ENCODE measurements around the gene MT1B. TPM values are rescaled to one million over a fixed set of nuclear protein-coding genes. Genes with fewer than 3 reads are reported as not detected.

The MT1B gene
- total RNA-seq, 1 experiment from 2014 or later = not detected

GRCh38 chr16:56632848-56633365, 18.8 kb upstream of the MT1B start (continued):
- TF ChIP-seq POLR2AphosphoS5 (IDR thresholded peaks at IDR 0.05; ENCODE audit: low read depth, low read length) (no peak), ZNF274 (IDR thresholded peaks at IDR 0.05; ENCODE audit: low read depth, low read length) (no peak)

GRCh38 chr16:56633535-56633934, 18.2 kb upstream of the MT1B start:
- no peak overlapping the region for H3K4me2 ChIP-seq (ENCODE audit: low read length)
- no peaks in the 10 kb centered on the region for H3K79me2 ChIP-seq (ENCODE audit: insufficient read depth, low read length)
- H3K9ac ChIP-seq (ENCODE audit: low read length) = no peak overlapping the region
- no peak for DNase-seq (ENCODE audit: low read depth, low spot score)
- POLR2A ChIA-PET = interaction anchor here (1.0 kb wide), 1 partner anchor 8 kb away, joined by 3 read pairs; the partner anchor contains the start of gene MT1E
- intact Hi-C loops (cut with micrococcal nuclease) = no loop called here
- H3K27me3 ChIP-seq (ENCODE audit: insufficient read depth, low read length) = no peaks in the 10 kb centered on the region
- no peaks in the 10 kb centered on the region for H3K36me3 ChIP-seq (ENCODE audit: control insufficient read depth in 1 of 2, insufficient read depth in 2 of 2, low read length in 2 of 2)
- CTCF ChIA-PET = no interaction called here
- H3K4me1 ChIP-seq (ENCODE audit: control insufficient read depth in 1 of 2, insufficient read depth in 2 of 2, low read length in 2 of 2) = peaks cover 0 to 17% of the 10 kb centered on the region in 2 experiments; a peak in 2 of 4 replicates
- H3K27ac ChIP-seq (ENCODE audit: low read depth, low read length) = no peak overlapping the region
- H3K9me3 ChIP-seq (ENCODE audit: control insufficient read depth in 1 of 2, insufficient read depth in 1 of 2, low read depth in 1 of 2, low read length in 2 of 2) = no peaks in the 10 kb centered on the region
- TF ChIP-seq RAD21 (IDR thresholded peaks at IDR 0.05; ENCODE audit: low read depth) (no peak), CBX3 (IDR thresholded peaks at IDR 0.05; ENCODE audit: low read depth) (no peak), CEBPB (IDR thresholded peaks at IDR 0.05; ENCODE audit: low read depth) (no peak), ZFX (IDR thresholded peaks at IDR 0.05) (no peak), CTCF (IDR thresholded peaks at IDR 0.05 in 2 of 3, conservative IDR thresholded peaks at IDR 0.05 in 1 of 3; ENCODE audit: borderline replicate concordance in 1 of 3, insufficient read depth in 1 of 3, low read depth in 2 of 3, low read length in 2 of 3) (no peak), REST (IDR thresholded peaks at IDR 0.05; ENCODE audit: low read depth) (no peak)
- no TSS peak for BruUV-seq (replicated peaks)
- H3K4me3 ChIP-seq (replicated peaks in 1 of 2; ENCODE audit: low read depth in 1 of 2, low read length in 2 of 2) = no peak overlapping the region
- no peak for ATAC-seq
- RAD21 ChIA-PET (ENCODE audit: low non-redundant PET in 1 of 2, low total read pairs in 2 of 2, uncharacterized antibody in 2 of 2, unreplicated experiment in 2 of 2) = no interaction called here
- no peak overlapping the region for H2AFZ ChIP-seq (ENCODE audit: low read depth, low read length, poor library complexity, severe bottlenecking)
- H3K9me2 ChIP-seq (ENCODE audit: insufficient read depth) = no peaks in the 10 kb centered on the region
- H4K20me1 ChIP-seq (ENCODE audit: insufficient read depth) = no peaks in the 10 kb centered on the region
